Measurements from ENCODE around the gene FTO.

FTO gene

GRCh38 chr16:53913099-53913870 is 209.3 kb downstream of the FTO start:
- DNase-seq (ENCODE audit: low spot score in 2 of 2) (no peak), ATAC-seq (replicated peaks; ENCODE audit: extremely low read depth, poor library complexity, severe bottlenecking) (no peak)
- Mint-ChIP-seq H3K36me3 (ENCODE audit: insufficient read depth) (peaks cover 4% of the 10 kb centered on the region), H3K27ac (ENCODE audit: low read depth) (peak overlapping the region; percentile 34), H3K4me3 (no peak overlapping the region), H3K9me3 (no peaks in the 10 kb centered on the region), H3K27me3 (no peaks in the 10 kb centered on the region), H3K4me1 (peaks cover 26% of the 10 kb centered on the region)

GRCh38 chr16:53913920-53914319 is 210.0 kb downstream of the FTO start:
- H3K9me3 Mint-ChIP-seq, result no peaks in the 10 kb centered on the region
- peak overlapping the region; percentile 34 for H3K27ac Mint-ChIP-seq (ENCODE audit: low read depth)
- no peak for DNase-seq (ENCODE audit: low spot score in 2 of 2)
- no peak for ATAC-seq (replicated peaks; ENCODE audit: extremely low read depth, poor library complexity, severe bottlenecking)
- no peak overlapping the region for H3K4me3 Mint-ChIP-seq
- H3K4me1 Mint-ChIP-seq, result peaks cover 26% of the 10 kb centered on the region
- H3K27me3 Mint-ChIP-seq, result no peaks in the 10 kb centered on the region
- peaks cover 4% of the 10 kb centered on the region for H3K36me3 Mint-ChIP-seq (ENCODE audit: insufficient read depth)

- H3K4me3 Mint-ChIP-seq, result no peak overlapping the region
These were observed 210.8 kb downstream of the FTO start for GRCh38 chr16:53914736-53915135.

GRCh38 chr16:53915452-53916160 is 211.7 kb downstream of the FTO start:
- peak overlapping the region; percentile 27 for H3K27ac Mint-ChIP-seq (ENCODE audit: low read depth)
- H3K4me3 Mint-ChIP-seq, result no peak overlapping the region
- no peaks in the 10 kb centered on the region for H3K27me3 Mint-ChIP-seq
- H3K9me3 Mint-ChIP-seq, result no peaks in the 10 kb centered on the region
- DNase-seq (ENCODE audit: low spot score in 2 of 2) (no peak), ATAC-seq (replicated peaks; ENCODE audit: extremely low read depth, poor library complexity, severe bottlenecking) (no peak)
- H3K36me3 Mint-ChIP-seq (ENCODE audit: insufficient read depth), result peaks cover 4% of the 10 kb centered on the region
- peaks cover 26% of the 10 kb centered on the region for H3K4me1 Mint-ChIP-seq

More at GRCh38 chr16:53914736-53915135, 210.8 kb downstream of the FTO start:
- ATAC-seq (replicated peaks; ENCODE audit: extremely low read depth, poor library complexity, severe bottlenecking) (no peak), DNase-seq (ENCODE audit: low spot score in 2 of 2) (no peak)
- Mint-ChIP-seq H3K27ac (ENCODE audit: low read depth) (no peak overlapping the region), H3K27me3 (no peaks in the 10 kb centered on the region), H3K36me3 (ENCODE audit: insufficient read depth) (peaks cover 4% of the 10 kb centered on the region), H3K4me1 (peaks cover 26% of the 10 kb centered on the region), H3K9me3 (no peaks in the 10 kb centered on the region)

- H3K4me3 Mint-ChIP-seq, result no peak overlapping the region
- peaks cover 4% of the 10 kb centered on the region for H3K36me3 Mint-ChIP-seq (ENCODE audit: insufficient read depth)
- DNase-seq (ENCODE audit: low spot score in 2 of 2) (no peak), ATAC-seq (replicated peaks; ENCODE audit: extremely low read depth, poor library complexity, severe bottlenecking) (no peak)
- no peak overlapping the region for H3K27ac Mint-ChIP-seq (ENCODE audit: low read depth)
- no peaks in the 10 kb centered on the region for H3K27me3 Mint-ChIP-seq
- no peaks in the 10 kb centered on the region for H3K4me1 Mint-ChIP-seq
- no peaks in the 10 kb centered on the region for H3K9me3 Mint-ChIP-seq
These were observed 217.0 kb downstream of the FTO start for GRCh38 chr16:53920988-53921387.

- no peak for ATAC-seq (replicated peaks; ENCODE audit: extremely low read depth, poor library complexity, severe bottlenecking)
- Mint-ChIP-seq H3K4me1 (no peaks in the 10 kb centered on the region), H3K36me3 (ENCODE audit: insufficient read depth) (peaks cover 4% of the 10 kb centered on the region), H3K27me3 (no peaks in the 10 kb centered on the region), H3K9me3 (no peaks in the 10 kb centered on the region), H3K27ac (ENCODE audit: low read depth) (no peak overlapping the region), H3K4me3 (no peak overlapping the region)
- no peak for DNase-seq (ENCODE audit: low spot score in 2 of 2)
These were observed 218.3 kb downstream of the FTO start for GRCh38 chr16:53922067-53922806.

GRCh38 chr16:53922807-53923571 is 219.0 kb downstream of the FTO start:
- Mint-ChIP-seq H3K4me3 (no peak overlapping the region), H3K4me1 (no peaks in the 10 kb centered on the region), H3K9me3 (no peaks in the 10 kb centered on the region), H3K27ac (ENCODE audit: low read depth) (no peak overlapping the region), H3K36me3 (ENCODE audit: insufficient read depth) (peaks cover 2% of the 10 kb centered on the region), H3K27me3 (no peaks in the 10 kb centered on the region)
- no peak for DNase-seq (ENCODE audit: low spot score in 2 of 2)
- no peak for ATAC-seq (replicated peaks; ENCODE audit: extremely low read depth, poor library complexity, severe bottlenecking)

- Mint-ChIP-seq H3K27me3 (no peaks in the 10 kb centered on the region), H3K9me3 (no peaks in the 10 kb centered on the region), H3K27ac (ENCODE audit: low read depth) (no peak overlapping the region), H3K4me3 (no peak overlapping the region), H3K36me3 (ENCODE audit: insufficient read depth) (no peaks in the 10 kb centered on the region), H3K4me1 (no peaks in the 10 kb centered on the region)
- ATAC-seq (replicated peaks; ENCODE audit: extremely low read depth, poor library complexity, severe bottlenecking), result no peak
- no peak for DNase-seq (ENCODE audit: low spot score in 2 of 2)
These were observed 220.6 kb downstream of the FTO start for GRCh38 chr16:53924331-53925106.

GRCh38 chr16:53925107-53925410 is 221.1 kb downstream of the FTO start:
- H3K27ac Mint-ChIP-seq (ENCODE audit: low read depth), result no peak overlapping the region
- H3K9me3 Mint-ChIP-seq, result no peaks in the 10 kb centered on the region
- H3K4me3 Mint-ChIP-seq, result no peak overlapping the region
- ATAC-seq (replicated peaks; ENCODE audit: extremely low read depth, poor library complexity, severe bottlenecking) (no peak), DNase-seq (ENCODE audit: low spot score in 2 of 2) (no peak)
- H3K27me3 Mint-ChIP-seq, result no peaks in the 10 kb centered on the region
- H3K36me3 Mint-ChIP-seq (ENCODE audit: insufficient read depth), result no peaks in the 10 kb centered on the region
- H3K4me1 Mint-ChIP-seq, result no peaks in the 10 kb centered on the region

GRCh38 chr16:53925526-53925925 is 221.6 kb downstream of the FTO start:
- DNase-seq (ENCODE audit: low spot score in 2 of 2), result no peak
- H3K36me3 Mint-ChIP-seq (ENCODE audit: insufficient read depth), result no peaks in the 10 kb centered on the region
- H3K9me3 Mint-ChIP-seq, result no peaks in the 10 kb centered on the region
- no peaks in the 10 kb centered on the region for H3K27me3 Mint-ChIP-seq
- no peak overlapping the region for H3K4me3 Mint-ChIP-seq
- ATAC-seq (replicated peaks; ENCODE audit: extremely low read depth, poor library complexity, severe bottlenecking), result no peak
- no peaks in the 10 kb centered on the region for H3K4me1 Mint-ChIP-seq
- H3K27ac Mint-ChIP-seq (ENCODE audit: low read depth), result no peak overlapping the region

GRCh38 chr16:53926209-53926608 is 222.3 kb downstream of the FTO start:
- ATAC-seq (replicated peaks; ENCODE audit: extremely low read depth, poor library complexity, severe bottlenecking) (no peak), DNase-seq (ENCODE audit: low spot score in 2 of 2) (no peak)
- no peak overlapping the region for H3K4me3 Mint-ChIP-seq
- H3K4me1 Mint-ChIP-seq, result no peaks in the 10 kb centered on the region
- no peaks in the 10 kb centered on the region for H3K9me3 Mint-ChIP-seq
- H3K27ac Mint-ChIP-seq (ENCODE audit: low read depth), result no peak overlapping the region
- no peaks in the 10 kb centered on the region for H3K27me3 Mint-ChIP-seq
- no peaks in the 10 kb centered on the region for H3K36me3 Mint-ChIP-seq (ENCODE audit: insufficient read depth)

- no peak for DNase-seq (ENCODE audit: low spot score in 2 of 2)
- peaks cover 7% of the 10 kb centered on the region for H3K36me3 Mint-ChIP-seq (ENCODE audit: insufficient read depth)
- no peak overlapping the region for H3K4me3 Mint-ChIP-seq
- H3K27ac Mint-ChIP-seq (ENCODE audit: low read depth), result no peak overlapping the region
- ATAC-seq (replicated peaks; ENCODE audit: extremely low read depth, poor library complexity, severe bottlenecking), result no peak
- no peaks in the 10 kb centered on the region for H3K27me3 Mint-ChIP-seq
- H3K9me3 Mint-ChIP-seq, result no peaks in the 10 kb centered on the region
- no peaks in the 10 kb centered on the region for H3K4me1 Mint-ChIP-seq
These were observed 229.0 kb downstream of the FTO start for GRCh38 chr16:53932975-53933374.

Data from central memory CD8-positive, alpha-beta T cell (primary cell).